ENCODE measurements around the gene MRPS18A.
"Not testable (repeated sequence)": the region's sequence is repeated elsewhere in the genome, so short reads cannot be mapped to it uniquely, and the experiment has no call there.

Gene MRPS18A

DNA sequence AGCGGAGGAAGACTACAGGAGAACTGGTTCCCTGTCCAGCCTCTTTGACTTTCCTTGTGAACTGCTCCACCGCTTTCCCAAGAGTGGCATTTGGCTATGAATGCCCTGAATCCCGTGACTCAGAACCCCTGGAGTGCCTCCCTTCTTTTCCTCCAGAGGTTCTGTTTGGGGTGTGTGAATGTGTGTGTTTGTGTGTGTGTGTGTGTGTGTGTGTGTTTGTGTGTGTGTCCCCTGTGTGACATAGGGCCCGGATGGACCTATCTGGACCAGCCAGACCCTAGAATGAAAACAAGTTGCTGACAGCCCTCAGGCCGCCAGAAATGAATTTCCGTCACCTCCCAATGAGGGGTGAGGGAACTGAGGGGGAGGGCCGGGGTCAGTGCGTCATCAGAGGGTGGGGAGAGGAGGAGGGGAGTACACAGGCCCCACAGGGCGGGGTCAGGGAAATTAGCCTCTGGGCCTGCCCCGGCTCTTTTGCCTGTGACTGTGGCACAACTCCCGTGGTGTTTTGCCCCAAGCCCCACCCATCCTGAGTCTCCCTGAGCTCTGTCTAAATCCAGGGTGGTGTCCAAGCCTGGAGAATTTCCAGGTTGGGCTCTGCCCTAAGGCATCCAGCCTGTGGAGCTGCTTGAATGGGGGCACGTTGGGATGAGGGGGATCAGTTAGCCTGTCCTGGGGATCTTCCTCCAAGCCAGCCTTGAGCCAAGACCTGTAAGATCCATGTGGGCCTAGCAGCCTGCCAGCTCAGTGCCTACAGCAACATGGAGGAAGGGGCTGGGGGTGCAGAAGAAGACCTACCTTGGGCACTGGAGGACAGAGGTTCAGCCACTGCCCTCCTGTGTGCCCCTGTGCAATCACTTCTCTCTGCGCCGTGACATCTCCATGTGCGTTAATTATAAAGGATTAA lies 15.2 kb upstream of the MRPS18A start:
- H3K4me2 ChIP-seq (ENCODE audit: low read depth, low read length, poor library complexity, severe bottlenecking): no peak overlapping the region

DNA sequence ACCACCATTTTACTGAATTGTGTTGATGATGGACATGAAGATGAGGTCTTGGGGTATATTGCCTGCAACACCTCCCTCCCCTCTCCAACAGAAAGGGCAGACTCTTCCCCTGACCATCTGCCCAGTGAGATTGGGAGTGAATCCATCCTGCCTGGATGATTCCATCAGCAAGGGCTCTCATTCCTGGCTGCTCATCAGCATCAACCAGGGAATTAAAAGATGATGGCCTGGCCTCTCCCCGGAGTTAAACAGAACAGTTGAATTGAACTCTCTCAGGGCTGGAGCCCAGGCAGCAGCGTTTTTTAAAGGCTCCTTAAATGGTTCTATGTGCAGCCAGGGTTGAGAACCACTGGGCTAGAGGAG lies 14.6 kb upstream of the MRPS18A start:
- H3K9ac ChIP-seq (ENCODE audit: low read length): no peak overlapping the region
- H3K79me2 ChIP-seq (ENCODE audit: insufficient read depth, low read length): no peaks in the 10 kb centered on the region
- no peaks in the 10 kb centered on the region for H3K36me3 ChIP-seq (ENCODE audit: low read length)
- no peaks in the 10 kb centered on the region for H3K9me2 ChIP-seq (replicated peaks; ENCODE audit: insufficient read depth, low read length)
- no peaks in the 10 kb centered on the region for H3K9me3 ChIP-seq (ENCODE audit: insufficient read depth, low read length)
- no peaks in the 10 kb centered on the region for H4K20me1 ChIP-seq (ENCODE audit: low read depth, low read length)
- H3K27me3 ChIP-seq (ENCODE audit: low read length): 0 out of 2 replicates have a peak, but pooled peaks cover 3% of the 10 kb centered on the region
- H3K27ac ChIP-seq (ENCODE audit: low read depth, low read length): no peak overlapping the region
- H2AFZ ChIP-seq (ENCODE audit: low read depth, low read length, severe bottlenecking): no peak overlapping the region
- H3F3A ChIP-seq (ENCODE audit: insufficient read depth): peaks cover 11% of the 10 kb centered on the region
- no peak overlapping the region for H3K4me2 ChIP-seq (ENCODE audit: low read depth, low read length, poor library complexity, severe bottlenecking)
- TF ChIP-seq EZH2phosphoT487 (conservative IDR thresholded peaks at IDR 0.05; ENCODE audit: low read length): no peak
- TF ChIP-seq, protein P1, sequence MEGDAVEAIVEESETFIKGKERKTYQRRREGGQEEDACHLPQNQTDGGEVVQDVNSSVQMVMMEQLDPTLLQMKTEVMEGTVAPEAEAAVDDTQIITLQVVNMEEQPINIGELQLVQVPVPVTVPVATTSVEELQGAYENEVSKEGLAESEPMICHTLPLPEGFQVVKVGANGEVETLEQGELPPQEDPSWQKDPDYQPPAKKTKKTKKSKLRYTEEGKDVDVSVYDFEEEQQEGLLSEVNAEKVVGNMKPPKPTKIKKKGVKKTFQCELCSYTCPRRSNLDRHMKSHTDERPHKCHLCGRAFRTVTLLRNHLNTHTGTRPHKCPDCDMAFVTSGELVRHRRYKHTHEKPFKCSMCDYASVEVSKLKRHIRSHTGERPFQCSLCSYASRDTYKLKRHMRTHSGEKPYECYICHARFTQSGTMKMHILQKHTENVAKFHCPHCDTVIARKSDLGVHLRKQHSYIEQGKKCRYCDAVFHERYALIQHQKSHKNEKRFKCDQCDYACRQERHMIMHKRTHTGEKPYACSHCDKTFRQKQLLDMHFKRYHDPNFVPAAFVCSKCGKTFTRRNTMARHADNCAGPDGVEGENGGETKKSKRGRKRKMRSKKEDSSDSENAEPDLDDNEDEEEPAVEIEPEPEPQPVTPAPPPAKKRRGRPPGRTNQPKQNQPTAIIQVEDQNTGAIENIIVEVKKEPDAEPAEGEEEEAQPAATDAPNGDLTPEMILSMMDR (IDR thresholded peaks at IDR 0.05; ENCODE audit: insufficient read depth, low read length, poor library complexity, severe bottlenecking): no peak
- no peak overlapping the region for H3K4me3 ChIP-seq (ENCODE audit: insufficient read depth, low read length, poor library complexity, severe bottlenecking)

More for the DNA sequence above, 15.2 kb upstream of the MRPS18A start:
- TF ChIP-seq, protein P1 (IDR thresholded peaks at IDR 0.05; ENCODE audit: insufficient read depth, low read length, poor library complexity, severe bottlenecking): no peak
- TF ChIP-seq EZH2phosphoT487 (conservative IDR thresholded peaks at IDR 0.05; ENCODE audit: low read length): no peak
- Histone ChIP-seq H4K20me1 (ENCODE audit: low read depth, low read length) (no peaks in the 10 kb centered on the region), H3K27me3 (ENCODE audit: low read length) (0 out of 2 replicates have a peak, but pooled peaks cover 3% of the 10 kb centered on the region), H2AFZ (ENCODE audit: low read depth, low read length, severe bottlenecking) (no peak overlapping the region), H3K79me2 (ENCODE audit: insufficient read depth, low read length) (no peaks in the 10 kb centered on the region), H3K9me2 (replicated peaks; ENCODE audit: insufficient read depth, low read length) (no peaks in the 10 kb centered on the region), H3F3A (ENCODE audit: insufficient read depth) (peaks cover 11% of the 10 kb centered on the region), H3K9me3 (ENCODE audit: insufficient read depth, low read length) (no peaks in the 10 kb centered on the region), H3K36me3 (ENCODE audit: low read length) (no peaks in the 10 kb centered on the region), H3K4me3 (ENCODE audit: insufficient read depth, low read length, poor library complexity, severe bottlenecking) (no peak overlapping the region), H3K9ac (ENCODE audit: low read length) (no peak overlapping the region), H3K27ac (ENCODE audit: low read depth, low read length) (no peak overlapping the region)

DNA sequence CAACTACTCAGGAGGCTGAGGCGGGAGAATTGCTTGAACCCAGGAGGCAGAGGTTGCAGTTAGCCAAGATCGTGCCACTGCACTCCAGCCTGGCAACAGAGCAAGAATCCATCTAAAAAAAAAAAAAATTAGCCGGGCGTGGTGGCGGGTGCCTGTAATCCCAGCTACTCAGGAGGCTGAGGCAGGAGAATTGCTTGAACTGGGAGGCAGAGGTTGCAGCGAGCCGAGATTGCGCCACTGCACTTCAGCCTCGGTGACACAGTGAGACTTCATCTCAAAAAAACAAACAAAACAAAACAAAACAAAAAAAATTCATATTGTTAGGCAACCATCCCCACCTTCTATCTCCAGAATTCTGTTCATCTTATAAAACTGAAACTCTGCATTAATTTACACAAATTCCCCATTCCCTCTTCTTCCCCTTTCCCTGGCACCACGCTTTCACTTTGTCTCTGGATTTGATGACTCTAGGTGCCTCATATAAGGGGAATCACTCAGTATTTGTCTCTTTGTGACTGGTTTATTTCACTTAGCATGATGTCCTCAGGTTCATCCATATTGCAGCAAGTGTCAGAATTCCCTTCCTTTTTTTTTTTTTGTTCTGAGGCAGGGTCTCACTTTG lies 13.5 kb upstream of the MRPS18A start:
- not testable (repeated sequence) for H3K9me3 ChIP-seq (ENCODE audit: insufficient read depth, low read length); H3K79me2 ChIP-seq (ENCODE audit: insufficient read depth, low read length); H2AFZ ChIP-seq (ENCODE audit: low read depth, low read length, severe bottlenecking); H3K4me3 ChIP-seq (ENCODE audit: insufficient read depth, low read length, poor library complexity, severe bottlenecking); H3F3A ChIP-seq (ENCODE audit: insufficient read depth); H3K27ac ChIP-seq (ENCODE audit: low read depth, low read length); H3K9ac ChIP-seq (ENCODE audit: low read length); H4K20me1 ChIP-seq (ENCODE audit: low read depth, low read length); H3K27me3 ChIP-seq (ENCODE audit: low read length); H3K36me3 ChIP-seq (ENCODE audit: low read length); H3K4me2 ChIP-seq (ENCODE audit: low read depth, low read length, poor library complexity, severe bottlenecking); H3K9me2 ChIP-seq (replicated peaks; ENCODE audit: insufficient read depth, low read length)
